Activated CD8-positive, alpha-beta memory T cell treated with anti-CD3 and anti-CD28 coated beads, Interleukin-2, amount 10 ng/mL, durations not matched to agents 7 days and 5 days (primary cell): Measurements from ENCODE around the gene MBD3L4. TPM values are rescaled to one million over a fixed set of nuclear protein-coding genes. Genes with fewer than 3 reads are reported as not detected.

Experiments used
- ATAC-seq: fragments of 150-1000 bp; cut with Tn5 transposase; one replicate; pipeline ENCODE4 v1.10.0; 2021; ENCODE audit warnings: moderate library complexity
- CTCF ChIA-PET: fragments of 350-600 bp; sonication (Branson Sonifier 250); formaldehyde crosslinking; loops from one replicate; lab custom pipeline; 2021; ENCODE audit warnings: antibody characterized with exemption; lab: Charles Lee
- DNase-seq: peaks from one replicate; pipeline ENCODE4 v3.0.0-alpha.2; 2020
- H3K27ac Mint-ChIP-seq: one replicate; pipeline ENCODE4 v1.8.0; 2021; ENCODE audit warnings: mild to moderate bottlenecking, mixed read lengths
- H3K27me3 Mint-ChIP-seq: one replicate; pipeline ENCODE4 v1.8.0; 2021; ENCODE audit warnings: mixed read lengths
- H3K36me3 Mint-ChIP-seq: one replicate; pipeline ENCODE4 v1.8.0; 2021; ENCODE audit warnings: mild to moderate bottlenecking, mixed read lengths
- H3K4me1 Mint-ChIP-seq: one replicate; pipeline ENCODE4 v1.8.0; 2021; ENCODE audit warnings: mixed read lengths
- H3K4me3 Mint-ChIP-seq: one replicate; pipeline ENCODE4 v1.8.0; 2021; ENCODE audit warnings: mild to moderate bottlenecking, moderate library complexity, mixed read lengths
- H3K9me3 Mint-ChIP-seq: one replicate; pipeline ENCODE4 v1.8.0; 2022; ENCODE audit warnings: low read depth, mixed read lengths
- total RNA-seq, 2 experiments: library from RNA; stranded (reverse); gene quantifications; one replicate each; pipeline ENCODE4 v1.2.3, GENCODE V29; 2021

The MBD3L4 gene
- total RNA-seq, 2 experiments from 2014 or later = not detected

DNA sequence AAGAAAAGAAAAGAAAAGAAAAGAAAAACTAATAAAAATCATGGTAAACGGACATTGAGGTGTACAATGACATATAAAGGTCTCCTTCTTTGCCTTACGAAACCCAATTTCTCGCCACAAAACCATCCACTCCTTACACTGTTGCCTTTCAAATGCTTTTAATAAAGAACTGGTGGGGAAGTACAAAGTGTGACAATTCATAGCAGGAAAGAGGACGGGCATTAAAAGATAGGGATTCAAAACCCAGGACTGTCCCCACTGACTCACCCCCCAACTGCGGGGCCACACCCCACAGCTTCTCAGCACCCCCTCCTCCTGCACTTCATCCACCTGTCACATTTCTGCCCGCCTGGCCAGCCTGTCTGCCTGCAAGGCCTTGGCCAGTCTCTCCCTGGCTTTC lies 21.2 kb downstream of the MBD3L4 start:
- CTCF ChIA-PET = no interaction called here
- H3K36me3 Mint-ChIP-seq = no peaks in the 10 kb centered on the region
- no peak overlapping the region for H3K4me3 Mint-ChIP-seq
- H3K9me3 Mint-ChIP-seq = no peaks in the 10 kb centered on the region
- H3K27ac Mint-ChIP-seq = no peak overlapping the region
- H3K4me1 Mint-ChIP-seq = peaks cover 4% of the 10 kb centered on the region
- no peak for DNase-seq
- no peak for ATAC-seq
- H3K27me3 Mint-ChIP-seq = no peaks in the 10 kb centered on the region

DNA sequence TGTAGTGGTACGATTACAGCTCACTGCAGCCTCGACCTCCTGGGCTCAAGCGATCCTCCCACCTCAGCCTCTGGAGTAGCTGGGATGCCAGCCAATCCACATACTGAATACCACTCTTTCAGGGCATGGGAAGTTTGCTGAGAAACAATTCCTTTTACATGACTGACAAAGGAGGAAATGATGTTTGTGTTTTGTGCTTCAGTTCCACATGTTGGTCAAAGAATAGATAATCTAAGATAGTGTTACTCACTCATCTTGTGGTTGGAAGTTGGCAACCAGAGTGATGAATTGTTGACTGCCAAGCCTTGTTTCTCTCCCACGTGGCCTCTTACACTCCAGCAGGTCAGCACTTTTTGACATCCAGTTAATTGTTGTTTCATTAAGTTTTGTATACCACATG lies 26.3 kb downstream of the MBD3L4 start:
- CTCF ChIA-PET = no interaction called here
- Mint-ChIP-seq H3K9me3 (peaks cover 2% of the 10 kb centered on the region), H3K27ac (peak overlapping the region; percentile 42), H3K36me3 (no peaks in the 10 kb centered on the region), H3K4me3 (no peak overlapping the region), H3K27me3 (no peaks in the 10 kb centered on the region), H3K4me1 (peaks cover 28% of the 10 kb centered on the region)
- no peak for DNase-seq
- peak; percentile 42 for ATAC-seq

GRCh38 chr19:7010722-7011593 lies 29.0 kb downstream of the MBD3L4 start:
- H3K27ac Mint-ChIP-seq = no peak overlapping the region
- H3K27me3 Mint-ChIP-seq = no peaks in the 10 kb centered on the region
- peaks cover 28% of the 10 kb centered on the region for H3K4me1 Mint-ChIP-seq
- CTCF ChIA-PET = no interaction called here
- DNase-seq = no peak
- H3K36me3 Mint-ChIP-seq = no peaks in the 10 kb centered on the region
- peak; percentile 39 for ATAC-seq
- H3K9me3 Mint-ChIP-seq = peaks cover 2% of the 10 kb centered on the region
- H3K4me3 Mint-ChIP-seq = no peak overlapping the region

DNA sequence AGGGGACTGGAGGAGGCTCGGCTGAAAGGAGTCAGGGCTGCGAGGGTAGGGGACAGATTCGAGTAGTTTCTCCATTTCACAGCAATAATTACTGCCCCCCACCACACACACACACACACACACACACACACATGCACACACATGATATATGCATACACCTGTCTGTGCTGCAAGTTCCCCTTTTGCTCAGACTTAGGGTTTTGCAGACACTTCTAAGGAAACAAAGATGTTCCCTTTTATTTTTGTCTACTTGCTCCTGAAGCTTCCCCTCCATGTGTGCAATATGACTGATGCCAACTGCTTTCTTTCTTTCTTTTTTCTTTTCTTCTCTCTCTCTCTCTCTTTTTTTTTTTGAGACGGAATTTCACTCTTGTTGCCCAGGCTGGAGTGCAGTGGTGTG lies 32.1 kb downstream of the MBD3L4 start:
- CTCF ChIA-PET = no interaction called here
- H3K36me3 Mint-ChIP-seq = no peaks in the 10 kb centered on the region
- no peak for DNase-seq
- no peaks in the 10 kb centered on the region for H3K27me3 Mint-ChIP-seq
- H3K4me1 Mint-ChIP-seq = peaks cover 22% of the 10 kb centered on the region
- no peak for ATAC-seq
- H3K9me3 Mint-ChIP-seq = peaks cover 2% of the 10 kb centered on the region
- no peak overlapping the region for H3K27ac Mint-ChIP-seq
- H3K4me3 Mint-ChIP-seq = no peak overlapping the region

- ATAC-seq = no peak
Observed at GRCh38 chr19:7006135-7006704, 33.8 kb downstream of the MBD3L4 start.

GRCh38 chr19:7004313-7004931 lies 35.6 kb downstream of the MBD3L4 start:
- Mint-ChIP-seq H3K4me3 (no peak overlapping the region), H3K27ac (no peak overlapping the region), H3K36me3 (no peaks in the 10 kb centered on the region), H3K4me1 (peaks cover 9% of the 10 kb centered on the region), H3K9me3 (no peaks in the 10 kb centered on the region), H3K27me3 (peaks cover 6% of the 10 kb centered on the region)
- ATAC-seq = peak; percentile 47
- peak; percentile 48 for DNase-seq
- CTCF ChIA-PET = interaction anchor here (0.6 to 1.5 kb wide), 4 partner anchors 10 to 158 kb away, joined by 3 to 5 read pairs (median 4); no protein-coding TSS in a partner anchor

More at GRCh38 chr19:7006135-7006704, 33.8 kb downstream of the MBD3L4 start:
- H3K27me3 Mint-ChIP-seq = peaks cover 2% of the 10 kb centered on the region
- H3K9me3 Mint-ChIP-seq = peaks cover under 1% of the 10 kb centered on the region
- no peak overlapping the region for H3K27ac Mint-ChIP-seq
- no peak overlapping the region for H3K4me3 Mint-ChIP-seq
- DNase-seq = no peak
- H3K36me3 Mint-ChIP-seq = no peaks in the 10 kb centered on the region
- H3K4me1 Mint-ChIP-seq = peaks cover 21% of the 10 kb centered on the region
- CTCF ChIA-PET = no interaction called here

DNA sequence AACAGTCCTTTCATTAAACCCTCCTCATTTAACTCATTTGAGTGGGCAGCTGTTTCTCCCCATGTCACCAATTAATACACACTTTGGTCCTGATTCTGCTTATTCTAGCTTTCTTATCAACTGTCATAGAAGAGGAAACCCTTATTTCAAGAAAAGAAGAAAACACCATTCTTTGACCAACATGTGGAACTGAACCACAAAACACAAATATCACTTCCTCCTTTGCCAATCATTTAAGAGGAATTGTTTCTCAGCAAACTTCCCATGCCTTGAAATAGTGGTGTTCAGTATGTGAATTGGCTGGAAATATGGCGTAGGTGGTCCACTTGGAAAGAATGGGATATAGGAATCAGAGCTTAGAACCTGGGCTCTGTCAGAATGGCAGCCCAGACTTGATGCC lies 39.2 kb downstream of the MBD3L4 start:
- peaks cover 6% of the 10 kb centered on the region for H3K27me3 Mint-ChIP-seq
- CTCF ChIA-PET = interaction anchor here (0.8 to 1.2 kb wide), 3 partner anchors 58 to 137 kb away, joined by 3 to 4 read pairs (median 3); no protein-coding TSS in a partner anchor

GRCh38 chr19:7000333-7000732 lies 39.6 kb downstream of the MBD3L4 start:
- Mint-ChIP-seq H3K27me3 (peaks cover 6% of the 10 kb centered on the region), H3K36me3 (peaks cover under 1% of the 10 kb centered on the region), H3K9me3 (peaks cover 3% of the 10 kb centered on the region), H3K27ac (no peak overlapping the region), H3K4me3 (no peak overlapping the region), H3K4me1 (peaks cover 2% of the 10 kb centered on the region)
- CTCF ChIA-PET = interaction anchor here (1.2 kb wide), 1 partner anchor 58 kb away, joined by 3 read pairs; no protein-coding TSS in a partner anchor
- ATAC-seq (no peak), DNase-seq (no peak)

More for the DNA sequence above, 39.2 kb downstream of the MBD3L4 start:
- ATAC-seq = no peak
- Mint-ChIP-seq H3K4me3 (no peak overlapping the region), H3K9me3 (peaks cover under 1% of the 10 kb centered on the region), H3K27ac (no peak overlapping the region), H3K4me1 (peaks cover 2% of the 10 kb centered on the region), H3K36me3 (no peaks in the 10 kb centered on the region)
- no peak for DNase-seq

DNA sequence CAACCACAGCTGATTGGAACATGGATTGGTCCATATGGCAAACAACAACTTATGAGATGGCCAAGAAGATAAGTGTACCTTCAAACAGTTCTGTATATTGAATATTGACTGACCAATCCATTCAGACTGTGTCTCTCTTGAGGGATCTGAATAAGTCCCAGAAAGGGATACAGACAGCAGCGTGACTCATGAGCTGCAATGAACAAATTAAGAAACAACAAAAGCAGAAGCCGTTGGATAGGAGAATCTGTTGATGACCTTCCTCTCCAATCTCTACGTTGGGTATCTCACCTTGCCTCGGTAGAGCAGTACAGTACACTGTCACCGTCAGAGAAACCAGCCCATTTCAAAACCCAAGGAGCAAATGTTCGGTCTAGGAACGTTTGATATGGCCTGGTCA lies 40.0 kb downstream of the MBD3L4 start:
- Mint-ChIP-seq H3K27ac (no peak overlapping the region), H3K36me3 (peaks cover 3% of the 10 kb centered on the region), H3K27me3 (peaks cover 6% of the 10 kb centered on the region), H3K9me3 (peaks cover 7% of the 10 kb centered on the region), H3K4me3 (no peak overlapping the region), H3K4me1 (peaks cover 2% of the 10 kb centered on the region)
- CTCF ChIA-PET = interaction anchor here (1.2 kb wide), 1 partner anchor 57 kb away, joined by 3 read pairs; no protein-coding TSS in a partner anchor
- ATAC-seq (no peak), DNase-seq (no peak)

GRCh38 chr19:6997679-6998445 lies 42.1 kb downstream of the MBD3L4 start:
- H3K27ac Mint-ChIP-seq = no peak overlapping the region
- DNase-seq (no peak), ATAC-seq (no peak)
- CTCF ChIA-PET = interaction anchor here (0.7 kb wide), 1 partner anchor 953 kb away, joined by 3 read pairs; no protein-coding TSS in a partner anchor
- H3K36me3 Mint-ChIP-seq = peaks cover 3% of the 10 kb centered on the region
- H3K4me1 Mint-ChIP-seq = no peaks in the 10 kb centered on the region
- no peak overlapping the region for H3K4me3 Mint-ChIP-seq
- peaks cover 9% of the 10 kb centered on the region for H3K9me3 Mint-ChIP-seq
- peaks cover 6% of the 10 kb centered on the region for H3K27me3 Mint-ChIP-seq

DNA sequence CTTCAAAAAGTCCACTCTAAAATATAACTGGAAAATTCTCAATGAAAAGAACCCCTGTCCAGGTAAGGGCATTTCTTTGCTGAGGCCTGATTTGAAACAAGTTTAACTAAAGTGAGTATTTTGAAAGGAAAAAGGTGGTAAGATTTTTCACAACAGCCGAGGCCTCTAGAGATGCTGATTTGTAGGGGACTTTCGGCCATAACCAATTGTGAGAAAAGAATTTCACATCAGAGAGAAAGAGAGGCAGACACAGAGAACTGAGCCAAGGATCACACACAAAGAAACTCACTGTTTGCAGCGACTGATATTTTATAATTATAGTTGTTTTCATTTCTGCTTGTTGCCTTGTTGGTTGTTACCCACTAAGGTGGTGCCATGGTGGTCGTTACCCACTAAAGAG lies 43.2 kb downstream of the MBD3L4 start:
- H3K9me3 Mint-ChIP-seq = peaks cover 9% of the 10 kb centered on the region
- peaks cover 4% of the 10 kb centered on the region for H3K27me3 Mint-ChIP-seq
- DNase-seq (no peak), ATAC-seq (no peak)
- no peak overlapping the region for H3K27ac Mint-ChIP-seq
- no peak overlapping the region for H3K4me3 Mint-ChIP-seq
- peaks cover 3% of the 10 kb centered on the region for H3K36me3 Mint-ChIP-seq
- CTCF ChIA-PET = no interaction called here
- no peaks in the 10 kb centered on the region for H3K4me1 Mint-ChIP-seq

- DNase-seq = no peak
Observed at GRCh38 chr19:6995054-6995453, 44.9 kb downstream of the MBD3L4 start.

DNA sequence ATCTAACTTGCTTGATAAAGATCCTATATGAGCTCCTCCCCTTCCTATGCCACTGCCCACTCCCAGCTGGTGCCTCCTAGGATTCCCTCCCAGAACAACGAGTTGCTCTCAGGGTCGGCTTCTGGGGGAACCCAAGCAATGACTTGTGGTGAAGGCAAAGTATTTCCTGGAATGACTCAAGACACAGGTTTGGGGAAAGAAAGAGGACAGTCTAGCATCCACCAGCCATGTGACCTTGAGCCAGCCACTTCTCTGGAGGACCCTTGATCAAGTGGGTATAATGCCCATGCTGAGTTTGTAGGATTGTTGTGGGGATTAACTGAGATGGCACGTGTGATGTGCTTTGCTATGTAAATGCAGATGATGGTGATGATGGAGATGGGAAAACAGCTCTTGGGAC lies 51.7 kb downstream of the MBD3L4 start:
- Mint-ChIP-seq H3K4me1 (no peaks in the 10 kb centered on the region), H3K27me3 (no peaks in the 10 kb centered on the region), H3K27ac (no peak overlapping the region), H3K9me3 (peaks cover 17% of the 10 kb centered on the region), H3K4me3 (no peak overlapping the region), H3K36me3 (peaks cover 9% of the 10 kb centered on the region)
- DNase-seq (no peak), ATAC-seq (no peak)
- CTCF ChIA-PET = no interaction called here

More at GRCh38 chr19:6995054-6995453, 44.9 kb downstream of the MBD3L4 start:
- Mint-ChIP-seq H3K27ac (peak overlapping the region; percentile 2), H3K4me1 (no peaks in the 10 kb centered on the region), H3K36me3 (peaks cover 3% of the 10 kb centered on the region), H3K4me3 (no peak overlapping the region), H3K27me3 (no peaks in the 10 kb centered on the region), H3K9me3 (peaks cover 9% of the 10 kb centered on the region)
- CTCF ChIA-PET = no interaction called here
- ATAC-seq = no peak
